Activated CD4-positive, CD25-positive, alpha-beta regulatory T cell treated with anti-CD3 and anti-CD28 coated beads, Interleukin-2, amount 50 U/mL, for 72 hours (primary cell): Measurements from ENCODE around the gene SDR42E1.
A peak's percentile ranks its signal among the peaks of the same experiment; 100 is the strongest.

Experiments used
- DNase-seq: peaks from one replicate; pipeline ENCODE4 v3.0.0; 2021

SDR42E1 gene

GRCh38 chr16:82011199-82011641 lies at the start of gene SDR42E1:
TSS of gene SDR42E1 (minus strand) at chr16:82011470. CDS start at chr16:82000858, 10,612 bp downstream.
- peak; percentile 38 for DNase-seq

GRCh38 chr16:82059983-82060421 lies 48.7 kb upstream of the SDR42E1 start:
- no peak for DNase-seq

GRCh38 chr16:82059161-82059982 lies 48.1 kb upstream of the SDR42E1 start:
- no peak for DNase-seq

GRCh38 chr16:82056550-82056896 lies 45.3 kb upstream of the SDR42E1 start:
- no peak for DNase-seq

GRCh38 chr16:82055728-82056549 lies 44.7 kb upstream of the SDR42E1 start:
- no peak for DNase-seq

- DNase-seq, result no peak
These were observed 43.8 kb upstream of the SDR42E1 start for GRCh38 chr16:82055117-82055516.

GRCh38 chr16:82051656-82052055 lies 40.4 kb upstream of the SDR42E1 start:
- no peak for DNase-seq

- no peak for DNase-seq
These were observed 39.7 kb upstream of the SDR42E1 start for GRCh38 chr16:82050909-82051357.

- DNase-seq, result no peak
These were observed 39.2 kb upstream of the SDR42E1 start for GRCh38 chr16:82050506-82050905.

GRCh38 chr16:82049484-82049883 lies 38.2 kb upstream of the SDR42E1 start:
- no peak for DNase-seq

GRCh38 chr16:82047787-82048186 lies 36.5 kb upstream of the SDR42E1 start:
- no peak for DNase-seq

- DNase-seq, result no peak
These were observed 36.1 kb upstream of the SDR42E1 start for GRCh38 chr16:82047374-82047773.

GRCh38 chr16:82046941-82047340 lies 35.7 kb upstream of the SDR42E1 start:
- DNase-seq, result no peak

GRCh38 chr16:82046541-82046940 lies 35.3 kb upstream of the SDR42E1 start:
- no peak for DNase-seq

GRCh38 chr16:82045465-82045864 lies 34.2 kb upstream of the SDR42E1 start:
- DNase-seq, result no peak

- DNase-seq, result no peak
These were observed 33.3 kb upstream of the SDR42E1 start for GRCh38 chr16:82044585-82044911.

GRCh38 chr16:82043680-82044584 lies 32.7 kb upstream of the SDR42E1 start:
- no peak for DNase-seq

- no peak for DNase-seq
These were observed 31.6 kb upstream of the SDR42E1 start for GRCh38 chr16:82042846-82043245.

GRCh38 chr16:82042144-82042543 lies 30.9 kb upstream of the SDR42E1 start:
- DNase-seq, result no peak

- DNase-seq, result no peak
These were observed 30.3 kb upstream of the SDR42E1 start for GRCh38 chr16:82041542-82041941.

GRCh38 chr16:82040296-82040695 lies 29.0 kb upstream of the SDR42E1 start:
- DNase-seq, result no peak

GRCh38 chr16:82037666-82038065 lies 26.4 kb upstream of the SDR42E1 start:
- DNase-seq, result no peak

GRCh38 chr16:82037251-82037650 lies 26.0 kb upstream of the SDR42E1 start:
- no peak for DNase-seq
